T-helper 2 cell treated with Interferon-gamma antibody and Interleukin-4, amounts not matched to agents 5 μg/mL and 100 μg/mL, for 36 hours (primary cell): Measurements from ENCODE around the gene ZACN.

ENCODE experiments used
- DNase-seq: peaks from one replicate; pipeline ENCODE4 v3.0.0; 2021; ENCODE audit warnings: low spot score
- H3K27ac Mint-ChIP-seq: one replicate; pipeline ENCODE4 v1.8.0; 2021; ENCODE audit warnings: mild to moderate bottlenecking, mixed read lengths
- H3K27me3 Mint-ChIP-seq: one replicate; pipeline ENCODE4 v1.8.0; 2021; ENCODE audit warnings: low read depth, mixed read lengths
- H3K36me3 Mint-ChIP-seq: one replicate; pipeline ENCODE4 v1.8.0; 2021; ENCODE audit warnings: low read depth, mixed read lengths
- H3K4me1 Mint-ChIP-seq: one replicate; pipeline ENCODE4 v1.8.0; 2021; ENCODE audit warnings: low read depth, mixed read lengths
- H3K4me3 Mint-ChIP-seq: one replicate; pipeline ENCODE4 v1.8.0; 2022; ENCODE audit warnings: mild to moderate bottlenecking, moderate library complexity, mixed read lengths
- H3K9me3 Mint-ChIP-seq: one replicate; pipeline ENCODE4 v1.8.0; 2021; ENCODE audit warnings: mixed read lengths

The ZACN gene

DNA sequence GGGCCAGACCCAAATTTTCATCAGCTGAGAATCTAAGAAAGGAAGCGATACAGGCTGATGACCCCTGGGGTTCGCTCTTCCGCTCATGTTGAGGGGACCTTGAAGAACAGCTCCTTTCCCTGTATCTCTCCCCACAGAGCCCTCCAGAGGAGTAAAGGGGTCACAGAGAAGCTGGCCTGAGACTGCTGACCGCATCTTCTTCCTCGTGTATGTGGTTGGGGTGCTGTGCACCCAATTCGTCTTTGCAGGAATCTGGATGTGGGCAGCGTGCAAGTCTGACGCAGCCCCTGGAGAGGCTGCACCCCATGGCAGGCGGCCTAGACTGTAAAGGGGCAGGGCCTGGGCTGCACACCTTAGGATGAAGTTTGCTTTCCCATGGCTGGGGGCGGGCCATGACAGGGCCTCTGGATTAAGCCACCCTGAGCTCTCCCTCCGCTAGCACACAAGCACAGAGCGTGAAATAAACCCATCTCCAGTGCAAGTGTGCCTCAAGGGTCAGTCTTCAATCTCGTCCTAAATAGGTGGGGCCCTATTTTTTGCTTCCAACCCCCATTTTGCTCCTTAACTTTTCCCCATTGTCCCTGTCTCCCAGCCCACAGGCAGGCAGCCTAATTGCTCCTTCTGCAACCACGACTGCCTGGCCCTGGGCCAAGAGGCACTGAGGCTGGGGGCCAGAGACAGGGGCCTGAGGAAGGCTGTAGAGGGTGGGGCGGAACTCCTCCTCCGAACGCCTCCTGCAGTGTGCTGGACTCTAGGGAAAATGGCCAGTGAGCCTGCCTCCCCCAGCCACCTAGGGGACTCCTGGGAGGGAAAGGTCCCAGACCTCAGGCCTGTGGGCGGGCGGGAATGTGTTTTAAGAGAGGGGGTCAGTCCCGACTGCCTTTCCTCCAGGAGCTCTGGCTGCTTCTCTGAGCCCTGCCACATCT lies 3.6 kb downstream of the ZACN start:
- Mint-ChIP-seq H3K27me3 (peaks cover 18% of the 10 kb centered on the region), H3K27ac (no peak overlapping the region), H3K4me3 (no peak overlapping the region), H3K36me3 (peaks cover 19% of the 10 kb centered on the region), H3K9me3 (no peaks in the 10 kb centered on the region), H3K4me1 (no peaks in the 10 kb centered on the region)
- no peak for DNase-seq

DNA sequence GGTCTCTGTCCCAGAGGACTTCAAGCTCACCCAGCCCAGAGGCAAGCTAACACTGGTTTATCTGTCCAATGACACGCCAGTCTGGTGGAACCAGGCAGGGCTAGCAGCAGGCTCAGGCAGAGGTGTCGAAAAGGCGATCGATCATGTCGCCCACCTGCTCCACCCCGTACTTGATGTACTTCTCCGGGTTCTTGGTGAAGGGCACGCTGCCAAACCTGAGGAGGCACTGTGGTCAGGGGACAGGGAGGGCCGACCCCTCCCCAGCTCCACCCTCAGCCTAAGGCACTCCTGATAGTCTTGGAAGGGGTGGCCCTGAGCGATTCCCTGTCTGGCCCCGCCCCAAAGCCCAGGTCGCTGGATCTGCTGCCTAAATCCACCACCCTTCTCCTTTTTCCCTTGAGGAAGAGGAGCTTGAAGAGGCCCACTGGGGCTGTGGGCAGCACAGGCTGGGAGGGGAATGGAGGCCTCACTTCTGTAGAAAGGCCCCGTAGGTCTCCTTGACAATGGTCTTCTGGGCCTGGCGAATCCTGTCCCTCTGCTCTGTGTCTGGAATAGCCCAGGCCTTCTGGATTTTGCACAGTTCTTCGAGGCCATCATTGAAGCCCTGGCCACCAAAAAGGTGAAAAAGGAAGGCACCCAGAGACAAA lies 4.7 kb downstream of the ZACN start:
- H3K4me1 Mint-ChIP-seq: no peaks in the 10 kb centered on the region
- no peaks in the 10 kb centered on the region for H3K9me3 Mint-ChIP-seq
- no peak for DNase-seq
- no peak overlapping the region for H3K4me3 Mint-ChIP-seq
- peaks cover 10% of the 10 kb centered on the region for H3K27me3 Mint-ChIP-seq
- no peak overlapping the region for H3K27ac Mint-ChIP-seq
- H3K36me3 Mint-ChIP-seq: peaks cover 22% of the 10 kb centered on the region

DNA sequence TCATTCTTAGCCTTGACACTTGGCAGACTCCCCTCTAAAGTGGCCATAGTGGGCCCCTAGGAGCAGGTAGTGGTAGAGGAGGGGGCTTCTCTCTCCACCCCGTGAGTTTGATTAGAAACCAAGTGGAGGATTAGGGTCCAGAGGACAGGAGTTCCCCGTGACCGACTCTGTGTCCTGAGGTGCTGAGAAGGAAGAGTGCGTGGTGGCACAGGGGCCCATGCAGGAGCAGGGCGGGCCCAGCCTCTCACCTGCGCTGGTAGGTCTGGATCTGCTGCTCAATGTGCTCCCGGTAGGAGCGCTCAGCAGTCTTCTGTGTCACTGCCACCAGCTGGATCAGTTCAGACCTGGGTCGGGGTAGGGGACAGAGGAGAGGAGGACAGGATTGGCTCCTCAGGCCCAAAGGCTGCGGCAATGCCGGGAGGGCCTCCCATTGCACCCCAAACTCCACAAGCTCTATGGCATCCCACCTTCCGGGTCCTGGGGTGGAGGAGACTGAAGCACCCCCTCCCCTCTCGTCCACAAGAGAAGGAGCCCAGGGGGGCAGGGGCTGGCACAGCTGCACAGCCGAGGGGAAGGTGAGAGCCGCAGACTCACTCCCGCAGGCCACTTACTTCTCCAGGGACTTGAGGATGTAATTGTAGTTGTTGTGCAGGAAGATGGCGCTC lies 6.2 kb downstream of the ZACN start:
- H3K4me1 Mint-ChIP-seq: no peaks in the 10 kb centered on the region
- H3K27ac Mint-ChIP-seq: no peak overlapping the region
- no peak overlapping the region for H3K4me3 Mint-ChIP-seq
- DNase-seq: no peak
- H3K27me3 Mint-ChIP-seq: no peaks in the 10 kb centered on the region
- peaks cover 29% of the 10 kb centered on the region for H3K36me3 Mint-ChIP-seq
- no peaks in the 10 kb centered on the region for H3K9me3 Mint-ChIP-seq

DNA sequence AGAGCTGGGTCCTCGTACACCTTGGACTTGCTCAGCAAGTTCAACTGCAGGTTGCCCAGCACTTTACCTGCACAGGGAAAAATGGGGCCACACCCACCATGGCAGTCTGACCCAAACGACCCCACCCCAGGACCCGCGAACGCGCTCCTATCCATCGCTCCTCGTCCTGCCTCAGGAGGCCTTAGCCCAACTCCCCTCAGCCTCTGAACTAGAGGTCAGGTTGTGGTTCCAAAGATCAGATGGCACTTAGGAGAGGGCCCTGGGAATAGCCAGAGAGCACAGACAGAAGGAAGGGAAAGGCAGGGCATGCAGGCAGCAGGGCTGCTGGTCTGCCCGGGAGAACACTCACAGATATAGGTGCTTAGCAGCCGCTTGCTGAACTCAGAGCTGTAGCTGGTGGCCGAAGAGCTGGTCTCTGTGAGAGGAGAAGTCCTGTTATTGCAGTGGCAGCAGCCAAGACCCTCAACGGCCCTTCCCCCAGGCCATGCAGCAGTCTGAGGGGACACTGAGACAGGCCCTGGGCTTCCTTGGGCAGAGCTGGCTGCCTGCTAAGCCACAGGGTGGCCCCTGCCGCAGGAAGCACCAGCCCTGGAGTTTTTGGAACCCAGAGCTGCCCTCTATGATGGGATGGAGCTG lies 6.9 kb downstream of the ZACN start:
- Mint-ChIP-seq H3K36me3 (peaks cover 29% of the 10 kb centered on the region), H3K4me1 (no peaks in the 10 kb centered on the region), H3K4me3 (no peak overlapping the region), H3K27me3 (no peaks in the 10 kb centered on the region), H3K9me3 (no peaks in the 10 kb centered on the region), H3K27ac (no peak overlapping the region)
- DNase-seq: no peak

DNA sequence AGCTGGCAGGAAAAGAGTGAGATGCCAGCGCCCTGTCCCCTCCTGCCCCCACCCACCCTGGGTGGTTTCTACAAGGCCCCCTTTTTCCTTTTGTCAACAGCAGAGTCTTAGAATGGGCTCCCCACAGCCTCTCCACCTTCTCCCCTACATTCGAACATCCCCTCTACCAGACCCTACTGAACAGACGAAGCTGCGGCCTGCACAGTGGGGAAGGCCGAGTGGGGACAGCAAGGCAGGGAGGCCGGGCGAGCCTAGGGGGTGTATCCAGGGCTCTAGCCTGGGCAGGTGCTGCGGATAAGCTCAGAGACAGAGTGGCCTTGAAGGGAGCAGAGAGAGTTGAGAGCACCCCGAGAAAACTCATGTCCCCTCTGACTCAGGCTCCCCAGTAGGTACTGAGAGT lies 7.4 kb downstream of the ZACN start:
- Mint-ChIP-seq H3K36me3 (peaks cover 30% of the 10 kb centered on the region), H3K9me3 (no peaks in the 10 kb centered on the region), H3K27ac (no peak overlapping the region), H3K27me3 (no peaks in the 10 kb centered on the region), H3K4me3 (no peak overlapping the region), H3K4me1 (no peaks in the 10 kb centered on the region)
- DNase-seq: no peak

DNA sequence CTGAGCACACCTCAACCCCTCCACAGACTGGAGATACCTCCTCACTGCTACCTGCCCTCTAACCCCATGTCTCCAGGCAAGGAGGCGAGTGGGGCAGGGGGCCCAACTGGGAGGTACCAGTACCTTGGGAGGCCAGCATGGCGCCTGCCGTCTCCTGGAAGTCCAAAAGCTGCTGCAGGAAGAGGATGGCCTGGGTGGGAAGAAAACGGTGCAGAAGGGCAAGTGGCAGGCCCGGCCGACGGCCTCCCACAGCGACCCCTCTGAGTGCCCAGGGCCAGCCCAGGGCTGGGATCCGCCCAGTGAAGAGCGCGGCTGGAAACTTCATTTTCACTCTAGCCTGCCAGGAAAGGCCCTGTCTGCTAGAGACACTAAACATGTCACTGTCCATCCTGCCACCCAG lies 8.5 kb downstream of the ZACN start:
- H3K36me3 Mint-ChIP-seq: peaks cover 33% of the 10 kb centered on the region
- H3K27me3 Mint-ChIP-seq: no peaks in the 10 kb centered on the region
- no peak overlapping the region for H3K27ac Mint-ChIP-seq
- no peak for DNase-seq
- H3K4me1 Mint-ChIP-seq: peaks cover 4% of the 10 kb centered on the region
- H3K9me3 Mint-ChIP-seq: no peaks in the 10 kb centered on the region
- no peak overlapping the region for H3K4me3 Mint-ChIP-seq

DNA sequence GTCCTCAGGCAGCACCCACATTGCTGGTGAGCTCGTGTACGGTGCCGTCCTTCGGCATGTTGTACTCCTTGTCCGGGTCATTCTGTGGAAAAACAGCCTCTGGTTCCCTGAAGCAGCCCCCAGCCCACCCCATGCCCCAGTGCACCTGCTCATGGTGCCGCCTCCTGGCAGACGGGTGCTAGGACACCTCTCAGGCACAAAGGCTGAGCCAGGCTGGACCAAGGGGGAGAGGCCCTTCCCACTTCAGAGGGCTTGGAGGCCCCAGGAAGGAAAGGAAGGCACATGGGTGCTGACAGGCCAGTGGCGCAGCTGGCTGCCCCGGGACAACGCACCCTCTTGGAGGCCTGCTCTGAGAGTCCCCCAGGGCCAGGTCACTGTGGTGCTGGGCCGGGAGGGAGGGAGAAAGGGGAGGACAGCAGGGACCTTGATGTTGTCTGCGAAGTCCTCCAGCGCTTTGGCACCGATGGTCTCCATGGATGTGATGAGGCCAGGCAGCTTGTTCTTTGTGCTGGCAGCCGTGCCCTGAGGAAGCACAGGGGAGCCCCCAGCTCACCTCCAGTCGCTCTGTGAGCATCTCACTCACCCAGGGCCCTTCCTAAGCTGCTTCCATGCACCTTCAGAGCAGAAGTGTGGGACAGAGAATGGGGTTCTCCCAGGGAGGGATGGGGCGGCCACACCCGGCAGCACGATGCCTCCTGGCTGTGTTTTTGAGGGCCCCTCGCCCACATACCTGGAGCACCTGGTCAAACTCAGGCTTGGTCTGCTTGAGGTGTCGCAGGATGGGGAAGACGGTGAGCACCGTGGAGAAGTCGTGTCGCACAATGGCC lies 9.3 kb downstream of the ZACN start:
- Mint-ChIP-seq H3K4me1 (peaks cover 4% of the 10 kb centered on the region), H3K27me3 (no peaks in the 10 kb centered on the region), H3K36me3 (peaks cover 37% of the 10 kb centered on the region), H3K4me3 (no peak overlapping the region), H3K9me3 (no peaks in the 10 kb centered on the region), H3K27ac (no peak overlapping the region)
- DNase-seq: no peak

DNA sequence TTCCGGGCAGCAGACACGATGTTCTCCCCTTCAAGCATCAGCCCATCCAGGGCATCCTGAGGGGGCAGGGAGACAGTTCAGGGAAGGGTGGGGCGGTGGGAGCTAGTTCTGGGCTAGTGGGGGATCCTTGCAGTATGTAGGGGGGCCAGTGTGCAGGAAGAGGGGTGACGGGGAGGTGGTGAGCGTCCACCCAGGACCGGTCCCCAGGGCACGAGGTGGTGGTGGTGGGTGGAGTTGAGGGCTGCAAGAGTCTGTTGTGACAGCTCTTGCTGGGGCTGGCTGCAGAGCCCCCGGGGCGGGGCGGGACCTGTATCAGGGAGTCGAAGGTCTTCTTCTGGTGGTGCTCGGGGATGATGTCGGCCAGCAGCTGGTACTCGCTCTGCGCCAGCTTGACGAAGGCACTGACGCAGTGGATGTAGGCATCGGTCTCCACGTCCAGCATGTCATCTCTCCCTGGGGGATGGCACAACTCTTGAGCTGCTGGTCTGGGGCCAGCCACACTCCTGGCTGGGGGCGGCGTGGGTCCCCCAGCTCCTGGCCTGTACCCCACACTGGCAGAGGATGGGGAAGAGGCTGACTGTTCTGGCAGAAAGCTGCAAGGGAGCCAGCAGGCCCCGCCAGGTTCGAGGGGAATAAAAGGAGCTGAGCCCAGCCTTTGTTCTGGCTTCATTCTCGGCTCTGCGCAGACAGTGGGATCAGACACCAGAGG lies 10.0 kb downstream of the ZACN start:
- no peaks in the 10 kb centered on the region for H3K9me3 Mint-ChIP-seq
- H3K27ac Mint-ChIP-seq: no peak overlapping the region
- no peaks in the 10 kb centered on the region for H3K27me3 Mint-ChIP-seq
- H3K4me3 Mint-ChIP-seq: no peak overlapping the region
- no peak for DNase-seq
- peaks cover 4% of the 10 kb centered on the region for H3K4me1 Mint-ChIP-seq
- H3K36me3 Mint-ChIP-seq: peaks cover 41% of the 10 kb centered on the region

DNA sequence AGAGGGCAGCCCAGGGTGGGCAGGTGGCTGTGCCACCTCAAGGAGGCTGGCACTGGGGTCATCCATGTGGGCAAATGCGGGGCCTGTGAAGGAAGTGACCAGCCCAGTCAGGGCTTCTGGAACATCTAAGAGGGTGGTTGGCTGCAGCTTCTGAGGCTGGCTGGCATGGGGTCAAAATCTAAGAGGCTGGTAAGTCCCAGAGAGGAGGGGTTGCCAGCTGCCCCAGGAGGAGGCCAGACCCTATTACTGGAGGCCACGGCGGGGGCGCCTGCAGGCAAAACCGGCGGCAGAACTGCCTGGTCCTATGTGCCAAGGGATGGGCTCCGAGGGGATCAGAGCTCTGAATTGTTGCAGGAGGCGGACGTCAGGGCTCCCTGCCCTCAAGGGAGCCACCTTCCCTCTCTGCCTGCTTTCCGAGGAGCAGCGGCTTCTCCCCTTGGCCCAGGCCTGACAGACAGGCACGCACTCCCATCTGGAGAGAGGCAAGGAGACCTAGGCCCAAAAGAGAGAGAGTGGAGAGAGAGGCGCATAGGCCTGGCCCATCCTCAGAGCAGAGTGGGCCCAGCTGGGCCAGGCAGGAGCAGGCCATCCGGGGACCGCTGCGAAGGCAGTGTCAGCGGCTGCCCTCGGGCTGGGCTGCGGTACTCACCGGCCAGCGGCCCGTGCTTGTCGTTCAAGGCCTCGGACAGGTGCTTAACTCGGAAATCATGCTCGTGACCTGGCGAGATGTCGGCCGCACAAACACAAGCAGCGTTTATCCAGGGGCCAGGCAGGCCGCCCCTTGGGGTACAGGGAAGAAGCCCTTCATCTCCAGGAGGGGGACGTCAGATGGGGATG lies 10.9 kb downstream of the ZACN start:
- Mint-ChIP-seq H3K27me3 (no peaks in the 10 kb centered on the region), H3K4me1 (peaks cover 4% of the 10 kb centered on the region), H3K4me3 (no peak overlapping the region), H3K36me3 (peaks cover 41% of the 10 kb centered on the region), H3K9me3 (no peaks in the 10 kb centered on the region), H3K27ac (no peak overlapping the region)
- DNase-seq: no peak

DNA sequence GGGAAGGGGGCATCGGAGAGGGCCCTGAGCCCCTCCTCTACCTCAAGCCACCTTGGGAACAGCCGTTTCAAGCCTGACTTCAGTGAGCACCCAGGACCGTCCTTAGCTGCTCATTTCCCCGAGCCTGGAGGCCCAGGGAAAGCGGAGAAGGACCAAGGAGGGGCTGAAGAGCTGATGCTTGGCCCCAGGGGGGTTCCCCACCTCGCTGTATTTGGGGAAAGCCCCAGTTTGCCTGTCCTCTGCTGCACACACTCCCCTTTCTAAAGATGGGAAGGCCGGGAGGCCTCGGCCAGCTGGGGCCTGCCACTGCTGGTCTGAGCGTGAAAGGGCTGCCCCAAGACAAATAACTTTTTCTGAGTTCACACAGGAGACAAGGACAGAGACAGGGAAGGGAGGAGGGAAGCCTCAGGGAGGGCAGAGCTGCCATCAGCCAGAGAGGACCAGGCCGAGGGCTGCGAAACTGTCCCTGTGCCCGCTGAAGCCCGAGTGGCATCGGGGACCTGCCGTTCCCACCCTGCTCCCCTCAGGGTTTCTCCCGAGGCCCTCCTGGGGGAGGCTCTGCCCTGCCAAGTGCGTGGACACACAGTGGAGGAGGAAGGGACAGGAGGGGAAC lies 11.6 kb downstream of the ZACN start:
- no peak overlapping the region for H3K27ac Mint-ChIP-seq
- H3K4me1 Mint-ChIP-seq: peaks cover 4% of the 10 kb centered on the region
- no peaks in the 10 kb centered on the region for H3K27me3 Mint-ChIP-seq
- DNase-seq: no peak
- no peaks in the 10 kb centered on the region for H3K9me3 Mint-ChIP-seq
- H3K36me3 Mint-ChIP-seq: peaks cover 41% of the 10 kb centered on the region
- H3K4me3 Mint-ChIP-seq: no peak overlapping the region

DNA sequence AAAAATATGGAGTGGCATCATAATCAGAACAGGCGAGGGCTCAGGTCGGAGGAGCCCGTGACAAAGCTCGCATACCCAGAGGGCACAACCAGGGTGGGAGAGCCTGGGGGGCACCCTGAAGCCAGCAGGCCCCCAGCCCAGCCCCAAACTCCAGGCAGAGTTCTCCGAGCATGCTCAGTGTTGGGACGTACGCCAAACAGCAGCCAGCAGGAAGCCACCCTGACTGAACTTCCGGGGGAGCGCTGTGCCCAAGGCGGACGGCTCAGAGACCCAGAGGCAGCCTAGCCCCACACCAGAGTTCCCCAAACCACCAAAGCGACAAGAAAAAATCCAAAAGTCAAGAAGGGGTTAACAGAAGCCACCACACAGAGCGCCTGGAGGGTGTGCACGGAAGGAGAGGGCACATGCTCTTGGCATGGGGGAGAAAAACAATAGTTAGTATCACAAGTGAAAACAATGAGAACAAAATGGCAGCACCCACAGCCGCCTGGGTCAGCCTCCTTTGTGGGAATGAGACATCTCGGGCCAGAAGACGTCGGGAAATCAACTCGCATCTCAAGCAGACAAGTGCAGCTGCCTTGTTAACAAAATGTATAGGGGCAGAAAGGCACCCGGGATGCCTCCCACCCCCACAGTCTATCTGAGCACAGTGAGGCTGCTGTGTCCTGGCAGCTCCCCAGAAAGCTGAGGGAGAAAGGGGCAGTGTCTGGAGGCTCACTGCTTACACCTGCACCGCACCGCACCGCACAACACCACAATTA lies 12.7 kb downstream of the ZACN start:
- Mint-ChIP-seq H3K36me3 (peaks cover 37% of the 10 kb centered on the region), H3K27ac (peak overlapping the region; percentile 82), H3K4me3 (peak overlapping the region; percentile 65)

More for the DNA sequence above, 12.7 kb downstream of the ZACN start:
- H3K27me3 Mint-ChIP-seq: no peaks in the 10 kb centered on the region
- H3K4me1 Mint-ChIP-seq: peaks cover 4% of the 10 kb centered on the region
- no peaks in the 10 kb centered on the region for H3K9me3 Mint-ChIP-seq
- DNase-seq: no peak
